ENCODE results near the gene CCL16. TPM values are rescaled to one million over a fixed set of nuclear protein-coding genes. Genes with fewer than 3 reads are reported as not detected.

Gene CCL16
- total RNA-seq, 1 donor from 2014 or later = not detected

DNA sequence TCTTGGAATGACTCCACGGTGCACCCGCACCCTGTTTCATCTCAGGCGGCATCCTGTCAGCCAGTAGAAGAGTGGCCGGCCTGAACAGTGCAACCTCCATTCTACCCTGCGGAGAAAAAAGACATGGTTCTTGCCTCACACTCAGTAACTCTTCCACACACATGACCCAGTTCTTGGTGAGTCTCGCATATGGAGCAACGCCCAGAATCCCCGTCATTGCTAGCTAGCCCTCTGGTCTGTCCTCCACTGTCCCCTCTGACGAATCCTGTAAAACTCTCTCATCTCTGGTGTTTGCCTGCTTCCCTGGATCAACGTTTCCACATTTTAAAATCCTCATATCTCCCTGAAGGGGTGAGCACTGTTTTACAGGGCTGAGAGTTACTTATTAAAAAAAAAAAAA lies 46.5 kb downstream of the CCL16 start:
- FAIRE-seq = no peak
- TF ChIP-seq, protein P1, sequence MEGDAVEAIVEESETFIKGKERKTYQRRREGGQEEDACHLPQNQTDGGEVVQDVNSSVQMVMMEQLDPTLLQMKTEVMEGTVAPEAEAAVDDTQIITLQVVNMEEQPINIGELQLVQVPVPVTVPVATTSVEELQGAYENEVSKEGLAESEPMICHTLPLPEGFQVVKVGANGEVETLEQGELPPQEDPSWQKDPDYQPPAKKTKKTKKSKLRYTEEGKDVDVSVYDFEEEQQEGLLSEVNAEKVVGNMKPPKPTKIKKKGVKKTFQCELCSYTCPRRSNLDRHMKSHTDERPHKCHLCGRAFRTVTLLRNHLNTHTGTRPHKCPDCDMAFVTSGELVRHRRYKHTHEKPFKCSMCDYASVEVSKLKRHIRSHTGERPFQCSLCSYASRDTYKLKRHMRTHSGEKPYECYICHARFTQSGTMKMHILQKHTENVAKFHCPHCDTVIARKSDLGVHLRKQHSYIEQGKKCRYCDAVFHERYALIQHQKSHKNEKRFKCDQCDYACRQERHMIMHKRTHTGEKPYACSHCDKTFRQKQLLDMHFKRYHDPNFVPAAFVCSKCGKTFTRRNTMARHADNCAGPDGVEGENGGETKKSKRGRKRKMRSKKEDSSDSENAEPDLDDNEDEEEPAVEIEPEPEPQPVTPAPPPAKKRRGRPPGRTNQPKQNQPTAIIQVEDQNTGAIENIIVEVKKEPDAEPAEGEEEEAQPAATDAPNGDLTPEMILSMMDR (IDR thresholded peaks at IDR 0.05; ENCODE audit: insufficient read depth, low read depth, low read length) = no peak
- no peak for TF ChIP-seq EZH2 (IDR thresholded peaks at IDR 0.05; ENCODE audit: insufficient read depth, low read length)
- no peak for DNase-seq (ENCODE audit: low read depth)

DNA sequence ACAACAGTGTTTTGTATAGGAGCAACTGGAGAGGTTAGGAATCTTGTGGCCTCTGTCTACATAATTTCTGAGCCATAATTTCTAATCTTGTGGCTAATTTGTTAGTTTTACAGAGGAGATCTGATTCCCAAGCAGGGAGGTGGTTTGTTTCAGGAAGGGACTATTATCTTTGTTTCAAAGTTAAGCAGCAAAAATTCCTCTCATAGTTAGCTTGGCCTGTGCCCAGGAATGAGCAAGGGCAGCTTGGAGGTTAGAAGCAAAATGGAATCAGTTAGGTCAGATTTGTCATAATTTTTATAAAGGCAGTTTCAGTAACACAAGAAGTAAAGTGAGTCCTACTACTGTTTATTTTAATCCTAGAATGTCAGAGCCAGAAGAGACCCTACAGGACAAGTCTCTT lies 48.7 kb downstream of the CCL16 start:
- no peaks in the 10 kb centered on the region for H3K27me3 ChIP-seq (ENCODE audit: insufficient read depth, low read length)
- FAIRE-seq (no peak), DNase-seq (ENCODE audit: low read depth) (peak; percentile 49)
- no peak overlapping the region for H3K27ac ChIP-seq (ENCODE audit: low read depth, low read length)
- H4K20me1 ChIP-seq (ENCODE audit: insufficient read depth, low read length) = no peaks in the 10 kb centered on the region
- H3K79me2 ChIP-seq (ENCODE audit: insufficient read depth, low read length) = no peaks in the 10 kb centered on the region
- H3K4me3 Mint-ChIP-seq (ENCODE audit: unreplicated experiment) = no peak overlapping the region
- no peak overlapping the region for H2AFZ ChIP-seq (ENCODE audit: low read depth, low read length)
- peak overlapping the region; percentile 2 for H3K4me2 ChIP-seq (ENCODE audit: low read length)
- H3K9ac ChIP-seq (ENCODE audit: low read length) = no peak overlapping the region
- no peaks in the 10 kb centered on the region for H3K9me3 ChIP-seq (ENCODE audit: insufficient read depth, low read depth, low read length)
- peaks cover 4% of the 10 kb centered on the region for H3K4me1 ChIP-seq (ENCODE audit: insufficient read depth, low read length)
- H3K4me1 Mint-ChIP-seq (ENCODE audit: low read depth, unreplicated experiment) = peaks cover 3% of the 10 kb centered on the region
- no peaks in the 10 kb centered on the region for H3K36me3 Mint-ChIP-seq (ENCODE audit: low read depth, unreplicated experiment)
- no peaks in the 10 kb centered on the region for H3K36me3 ChIP-seq (ENCODE audit: insufficient read depth, low read length)
- H3K4me3 ChIP-seq (ENCODE audit: insufficient read depth, low read depth, low read length) = no peak overlapping the region
- no peaks in the 10 kb centered on the region for H3K9me3 Mint-ChIP-seq (ENCODE audit: unreplicated experiment)
- TF ChIP-seq, protein P1 (IDR thresholded peaks at IDR 0.05; ENCODE audit: insufficient read depth, low read depth, low read length) = no peak
- no peak for TF ChIP-seq EZH2 (IDR thresholded peaks at IDR 0.05; ENCODE audit: insufficient read depth, low read length)
- no peak overlapping the region for H3K27ac Mint-ChIP-seq (ENCODE audit: unreplicated experiment)
- peaks cover 6% of the 10 kb centered on the region for H3K27me3 Mint-ChIP-seq (ENCODE audit: low read depth, unreplicated experiment)

More for the DNA sequence above, 46.5 kb downstream of the CCL16 start:
- Histone ChIP-seq H3K27me3 (ENCODE audit: insufficient read depth, low read length) (no peaks in the 10 kb centered on the region), H4K20me1 (ENCODE audit: insufficient read depth, low read length) (no peaks in the 10 kb centered on the region), H3K4me1 (ENCODE audit: insufficient read depth, low read length) (peaks cover 4% of the 10 kb centered on the region), H3K27ac (ENCODE audit: low read depth, low read length) (no peak overlapping the region), H3K36me3 (ENCODE audit: insufficient read depth, low read length) (no peaks in the 10 kb centered on the region), H3K4me2 (ENCODE audit: low read length) (no peak overlapping the region), H3K9ac (ENCODE audit: low read length) (no peak overlapping the region), H3K79me2 (ENCODE audit: insufficient read depth, low read length) (no peaks in the 10 kb centered on the region), H2AFZ (ENCODE audit: low read depth, low read length) (no peak overlapping the region), H3K4me3 (ENCODE audit: insufficient read depth, low read depth, low read length) (no peak overlapping the region), H3K9me3 (ENCODE audit: insufficient read depth, low read depth, low read length) (no peaks in the 10 kb centered on the region)
- Mint-ChIP-seq H3K4me1 (ENCODE audit: low read depth, unreplicated experiment) (peaks cover 3% of the 10 kb centered on the region), H3K9me3 (ENCODE audit: unreplicated experiment) (no peaks in the 10 kb centered on the region), H3K4me3 (ENCODE audit: unreplicated experiment) (no peak overlapping the region), H3K36me3 (ENCODE audit: low read depth, unreplicated experiment) (no peaks in the 10 kb centered on the region), H3K27me3 (ENCODE audit: low read depth, unreplicated experiment) (peaks cover 6% of the 10 kb centered on the region), H3K27ac (ENCODE audit: unreplicated experiment) (no peak overlapping the region)

DNA sequence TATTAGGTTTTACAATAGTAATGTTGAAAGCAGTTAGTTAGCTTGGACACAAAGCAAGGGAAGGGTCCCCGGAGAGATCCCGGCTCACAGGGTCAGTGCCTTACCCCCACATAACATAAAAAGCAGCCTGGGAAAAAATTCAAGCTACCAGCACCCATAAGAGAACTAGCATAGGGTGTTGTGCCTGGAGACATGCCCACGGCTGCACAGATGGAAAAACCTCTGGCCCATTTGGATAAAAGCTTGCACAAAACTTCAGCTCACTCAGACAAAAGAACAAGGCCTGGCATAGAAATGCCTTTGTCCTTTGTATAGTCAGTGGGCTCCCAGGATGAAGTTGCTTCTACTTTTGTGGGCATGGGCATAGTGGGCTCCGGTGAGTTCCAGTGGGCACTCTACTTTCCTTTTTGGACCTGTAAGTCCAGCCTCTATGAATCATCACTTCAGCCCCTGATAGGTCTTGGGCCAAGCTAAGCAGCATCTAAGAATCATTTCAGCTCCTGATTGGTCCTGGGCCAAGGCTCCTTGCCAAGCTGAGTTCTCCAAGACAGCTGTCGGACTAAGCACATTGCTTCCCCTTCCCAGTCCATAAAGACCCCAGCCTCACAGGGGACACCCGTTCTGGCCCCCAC lies 49.4 kb downstream of the CCL16 start:
- Mint-ChIP-seq H3K27ac (ENCODE audit: unreplicated experiment) (no peak overlapping the region), H3K27me3 (ENCODE audit: low read depth, unreplicated experiment) (peaks cover 3% of the 10 kb centered on the region), H3K9me3 (ENCODE audit: unreplicated experiment) (no peaks in the 10 kb centered on the region), H3K4me3 (ENCODE audit: unreplicated experiment) (no peak overlapping the region), H3K36me3 (ENCODE audit: low read depth, unreplicated experiment) (no peaks in the 10 kb centered on the region), H3K4me1 (ENCODE audit: low read depth, unreplicated experiment) (peaks cover 3% of the 10 kb centered on the region)
- DNase-seq (ENCODE audit: low read depth) = peak; percentile 67
- TF ChIP-seq, protein P1 (IDR thresholded peaks at IDR 0.05; ENCODE audit: insufficient read depth, low read depth, low read length) = no peak
- TF ChIP-seq EZH2 (IDR thresholded peaks at IDR 0.05; ENCODE audit: insufficient read depth, low read length) = no peak
- Histone ChIP-seq H2AFZ (ENCODE audit: low read depth, low read length) (no peak overlapping the region), H3K27ac (ENCODE audit: low read depth, low read length) (no peak overlapping the region), H4K20me1 (ENCODE audit: insufficient read depth, low read length) (no peaks in the 10 kb centered on the region), H3K27me3 (ENCODE audit: insufficient read depth, low read length) (no peaks in the 10 kb centered on the region), H3K4me2 (ENCODE audit: low read length) (peak overlapping the region; percentile 2), H3K79me2 (ENCODE audit: insufficient read depth, low read length) (no peaks in the 10 kb centered on the region), H3K4me3 (ENCODE audit: insufficient read depth, low read depth, low read length) (no peak overlapping the region), H3K9me3 (ENCODE audit: insufficient read depth, low read depth, low read length) (no peaks in the 10 kb centered on the region), H3K4me1 (ENCODE audit: insufficient read depth, low read length) (peaks cover 4% of the 10 kb centered on the region), H3K9ac (ENCODE audit: low read length) (no peak overlapping the region), H3K36me3 (ENCODE audit: insufficient read depth, low read length) (no peaks in the 10 kb centered on the region)
- FAIRE-seq = no peak

Data from astrocyte (in vitro differentiated cells and primary cell).